OCI-LY3 (cell line): Measurements from ENCODE around the gene CDK17.

Source experiments
- H2AFZ ChIP-seq: fragments of 200-600, 300-600 bp; shearing (Covaris generic); 2 replicates; pipeline ENCODE4 v1.6.0; 2014; ENCODE audit warnings: antibody characterized with exemption, low read depth, low read length
- H3K27ac ChIP-seq: fragments of 200-600, 300-600 bp; sonication (generic); 2 replicates; pipeline ENCODE4 v1.5.1; 2014; ENCODE audit warnings: mild to moderate bottlenecking, low read length, moderate library complexity, mixed read lengths
- H3K27me3 ChIP-seq: fragments of 200-600, 300-600 bp; sonication (generic); 2 replicates; pipeline ENCODE4 v1.6.1; 2014; ENCODE audit warnings: low read depth, low read length, mixed read lengths
- H3K36me3 ChIP-seq: fragments of 200-600, 300-600 bp; sonication (generic); replicated peaks from 2 replicates; pipeline ENCODE3; 2014; ENCODE audit warnings: low read depth, low read length, mixed read lengths
- H3K4me1 ChIP-seq: fragments of 300-600, 200-600 bp; sonication (generic); 2 replicates; pipeline ENCODE4 v1.6.1; 2014; ENCODE audit warnings: low read length, mixed read lengths
- H3K4me2 ChIP-seq: fragments of 200-600, 300-600 bp; sonication (generic); 2 replicates; pipeline ENCODE4 v1.6.1; 2014; ENCODE audit warnings: low read length, mixed read lengths
- H3K4me3 ChIP-seq: fragments of 300-600, 200-600 bp; sonication (generic); 2 replicates; pipeline ENCODE4 v1.5.1; 2014; ENCODE audit warnings: antibody characterized with exemption, mild to moderate bottlenecking, low read length, moderate library complexity
- H3K79me2 ChIP-seq: fragments of 300-600, 200-600 bp; shearing (Covaris generic); 2 replicates; pipeline ENCODE4 v1.6.1; 2014; ENCODE audit warnings: mild to moderate bottlenecking, low read length, mixed read lengths
- H3K9ac ChIP-seq: fragments of 300-600, 200-600 bp; shearing (Covaris generic); 2 replicates; pipeline ENCODE4 v1.6.0; 2014; ENCODE audit warnings: mild to moderate bottlenecking, low read length, moderate library complexity
- H3K9me3 ChIP-seq: fragments of 200-600, 300-600 bp; shearing (Covaris generic); 2 replicates; pipeline ENCODE4 v1.6.1; 2014; ENCODE audit warnings: low read length, mixed read lengths; ENCODE audit not compliant: insufficient read depth
- H4K20me1 ChIP-seq: fragments of 200-600, 300-600 bp; sonication (generic); 2 replicates; pipeline ENCODE4 v1.6.1; 2016; ENCODE audit warnings: low read length, mixed read lengths; ENCODE audit not compliant: insufficient read depth
- EZH2phosphoT487 ChIP-seq: fragments of 200-600 bp; shearing (Covaris generic); IDR thresholded peaks from 2 replicates; pipeline ENCODE4 v1.6.1; 2018; ENCODE audit warnings: antibody characterized with exemption, mixed run types, low read depth
- TF ChIP-seq, protein P1 (sequence below): fragments of 200-600, 300-600 bp; sonication (generic); IDR thresholded peaks from 2 replicates; pipeline ENCODE4 v1.5.1; 2014; ENCODE audit warnings: antibody characterized with exemption, low read length, low read depth

CDK17 gene

DNA sequence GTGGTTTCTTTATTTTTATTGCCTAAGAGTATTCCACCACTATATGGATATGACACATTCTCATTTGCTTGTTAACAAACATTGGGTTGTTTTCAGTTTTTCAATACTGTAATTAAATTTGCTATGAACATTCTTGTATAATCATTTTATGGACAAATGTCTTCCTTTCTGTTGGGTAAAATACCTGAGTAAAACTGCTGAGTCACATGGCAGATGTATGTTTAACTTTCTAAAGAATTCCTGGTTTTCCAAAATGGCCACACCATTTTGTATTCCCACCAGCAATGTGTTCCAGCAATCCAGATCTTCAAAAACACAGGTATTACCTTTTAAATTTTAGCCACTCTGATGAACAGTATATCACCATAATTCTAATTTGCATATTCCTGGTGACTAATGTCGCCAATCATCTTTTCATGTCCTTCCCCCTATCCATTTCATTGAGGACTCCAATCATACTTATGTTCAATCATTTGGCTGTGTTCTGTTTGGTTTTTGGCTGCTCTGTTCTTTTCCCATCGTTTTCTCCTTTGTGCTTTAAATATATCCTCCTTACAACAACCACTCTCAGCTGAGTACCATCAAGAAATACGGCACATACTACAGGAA is 36.0 kb downstream of the CDK17 start:
- peaks cover 35% of the 10 kb centered on the region for H4K20me1 ChIP-seq
- no peak overlapping the region for H3K4me2 ChIP-seq
- H3K9ac ChIP-seq: no peak overlapping the region
- H3K27me3 ChIP-seq: no peaks in the 10 kb centered on the region
- H3K79me2 ChIP-seq: peaks cover 78% of the 10 kb centered on the region
- no peaks in the 10 kb centered on the region for H3K36me3 ChIP-seq
- peaks cover 12% of the 10 kb centered on the region for H3K4me1 ChIP-seq
- TF ChIP-seq, protein P1, sequence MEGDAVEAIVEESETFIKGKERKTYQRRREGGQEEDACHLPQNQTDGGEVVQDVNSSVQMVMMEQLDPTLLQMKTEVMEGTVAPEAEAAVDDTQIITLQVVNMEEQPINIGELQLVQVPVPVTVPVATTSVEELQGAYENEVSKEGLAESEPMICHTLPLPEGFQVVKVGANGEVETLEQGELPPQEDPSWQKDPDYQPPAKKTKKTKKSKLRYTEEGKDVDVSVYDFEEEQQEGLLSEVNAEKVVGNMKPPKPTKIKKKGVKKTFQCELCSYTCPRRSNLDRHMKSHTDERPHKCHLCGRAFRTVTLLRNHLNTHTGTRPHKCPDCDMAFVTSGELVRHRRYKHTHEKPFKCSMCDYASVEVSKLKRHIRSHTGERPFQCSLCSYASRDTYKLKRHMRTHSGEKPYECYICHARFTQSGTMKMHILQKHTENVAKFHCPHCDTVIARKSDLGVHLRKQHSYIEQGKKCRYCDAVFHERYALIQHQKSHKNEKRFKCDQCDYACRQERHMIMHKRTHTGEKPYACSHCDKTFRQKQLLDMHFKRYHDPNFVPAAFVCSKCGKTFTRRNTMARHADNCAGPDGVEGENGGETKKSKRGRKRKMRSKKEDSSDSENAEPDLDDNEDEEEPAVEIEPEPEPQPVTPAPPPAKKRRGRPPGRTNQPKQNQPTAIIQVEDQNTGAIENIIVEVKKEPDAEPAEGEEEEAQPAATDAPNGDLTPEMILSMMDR: no peak
- TF ChIP-seq EZH2phosphoT487: no peak
- H3K27ac ChIP-seq: no peak overlapping the region
- no peaks in the 10 kb centered on the region for H3K9me3 ChIP-seq
- H3K4me3 ChIP-seq: no peak overlapping the region
- no peak overlapping the region for H2AFZ ChIP-seq

DNA sequence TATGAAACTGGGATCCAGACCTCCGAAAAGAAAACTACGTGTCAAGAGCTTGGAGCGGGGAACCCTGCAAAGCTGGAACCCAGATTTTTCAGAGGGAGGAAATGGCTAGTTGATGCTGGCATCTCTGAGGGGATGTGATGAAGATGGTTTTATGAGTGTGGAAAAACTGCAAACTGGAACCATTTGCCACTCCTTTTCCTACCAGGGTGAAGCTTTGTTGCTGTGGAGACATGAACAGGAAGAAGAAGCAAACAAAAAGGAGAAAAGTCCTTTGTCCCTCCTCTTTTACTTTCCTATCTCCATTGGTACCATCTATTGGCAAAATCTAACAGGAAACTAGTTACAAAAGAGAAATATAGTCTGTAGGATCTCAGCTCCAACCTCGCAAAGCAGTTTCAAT is 39.2 kb downstream of the CDK17 start:
- H3K4me3 ChIP-seq: no peak overlapping the region
- TF ChIP-seq, protein P1: no peak
- TF ChIP-seq EZH2phosphoT487: no peak
- H3K36me3 ChIP-seq: no peaks in the 10 kb centered on the region
- H3K27ac ChIP-seq: no peak overlapping the region
- no peaks in the 10 kb centered on the region for H3K9me3 ChIP-seq
- H3K27me3 ChIP-seq: no peaks in the 10 kb centered on the region
- 0 out of 2 replicates have a peak, but pooled peaks cover 3% of the 10 kb centered on the region for H3K4me1 ChIP-seq
- H3K79me2 ChIP-seq: peaks cover 76% of the 10 kb centered on the region
- H4K20me1 ChIP-seq: peaks cover 24% of the 10 kb centered on the region
- H3K4me2 ChIP-seq: no peak overlapping the region
- no peak overlapping the region for H3K9ac ChIP-seq
- no peak overlapping the region for H2AFZ ChIP-seq

DNA sequence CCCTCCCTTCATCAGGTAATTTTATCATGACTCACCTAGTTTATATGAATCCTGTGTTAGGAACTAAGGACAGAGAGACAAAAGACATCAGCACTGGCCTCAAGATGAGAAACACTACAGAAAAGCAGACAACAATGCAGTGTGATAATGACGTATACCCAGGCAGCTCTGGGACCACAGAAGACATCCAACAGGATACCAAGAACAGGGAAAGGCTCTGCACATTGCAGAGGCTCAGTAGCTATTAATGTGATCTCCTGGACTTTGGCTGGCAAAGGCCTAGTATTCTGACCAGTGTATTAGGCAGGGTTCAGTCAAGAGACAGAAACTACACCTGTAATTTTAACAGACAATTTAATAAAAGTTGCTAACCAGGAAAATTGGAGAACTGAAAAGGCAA is 39.7 kb downstream of the CDK17 start:
- Histone ChIP-seq H3K9ac (no peak overlapping the region), H3K9me3 (no peaks in the 10 kb centered on the region), H3K4me2 (no peak overlapping the region), H3K4me1 (0 out of 2 replicates have a peak, but pooled peaks cover 3% of the 10 kb centered on the region), H2AFZ (no peak overlapping the region), H3K27me3 (no peaks in the 10 kb centered on the region), H3K79me2 (peaks cover 76% of the 10 kb centered on the region), H4K20me1 (peaks cover 21% of the 10 kb centered on the region), H3K4me3 (no peak overlapping the region), H3K36me3 (no peaks in the 10 kb centered on the region), H3K27ac (no peak overlapping the region)
- TF ChIP-seq, protein P1: no peak
- no peak for TF ChIP-seq EZH2phosphoT487

DNA sequence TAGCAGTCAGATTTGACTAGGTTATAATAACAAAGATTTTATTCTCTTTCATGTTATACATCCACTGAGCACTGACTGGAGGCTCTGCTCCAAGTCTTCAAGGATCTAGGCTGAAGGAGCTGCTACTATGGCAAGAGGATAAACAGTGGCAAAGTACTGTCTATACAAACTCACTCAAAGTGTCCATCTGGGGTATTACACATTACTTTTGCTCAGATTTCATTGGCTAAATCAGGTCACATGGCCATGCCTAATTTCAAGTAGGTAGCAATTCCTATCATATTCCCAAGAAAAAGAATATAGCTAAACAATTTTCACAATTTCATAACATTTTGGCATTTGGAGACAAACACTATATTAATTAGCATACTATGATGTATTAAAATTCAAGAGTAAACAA is 40.9 kb downstream of the CDK17 start:
- Histone ChIP-seq H3K27ac (no peak overlapping the region), H3K4me2 (no peak overlapping the region), H3K79me2 (peaks cover 79% of the 10 kb centered on the region), H3K4me1 (0 out of 2 replicates have a peak, but pooled peaks cover 3% of the 10 kb centered on the region), H2AFZ (no peak overlapping the region), H3K9ac (no peak overlapping the region), H3K4me3 (no peak overlapping the region), H3K27me3 (no peaks in the 10 kb centered on the region), H4K20me1 (peaks cover 20% of the 10 kb centered on the region), H3K9me3 (no peaks in the 10 kb centered on the region), H3K36me3 (no peaks in the 10 kb centered on the region)
- TF ChIP-seq, protein P1: no peak
- no peak for TF ChIP-seq EZH2phosphoT487
